Spleen (tissue), 11 donors: ENCODE data around the gene FCAMR. TPM values are rescaled to one million over a fixed set of nuclear protein-coding genes. Genes with fewer than 3 reads are reported as not detected.
A peak's percentile ranks its signal among the peaks of the same experiment; 100 is the strongest.

Source experiments
- DNase-seq: peaks from one replicate; pipeline ENCODE4 v3.0.0-alpha.2; 2020
- H3K27ac ChIP-seq, 8 donors: fragments of 200-600 bp; sonication (generic) in 7 of 8; 1 replicate in 4 of 8; 2 replicates in 4 of 8; pipeline versions ENCODE4 v1.5.0 to v1.8.0; 2016 to 2021; ENCODE audit warnings: inconsistent platforms in 4 of 8, mild to moderate bottlenecking in 4 of 8, moderate library complexity in 1 of 8
- H3K27me3 ChIP-seq, 7 donors: fragments of 200-600 bp; sonication (generic) in 6 of 7; replicated peaks in 1 of 7; 1 replicate in 4 of 7; 2 replicates in 3 of 7; pipeline versions ENCODE4 v1.5.0 to v1.8.0; 2016 to 2021; ENCODE audit warnings: inconsistent platforms in 3 of 7, mild to moderate bottlenecking in 1 of 7
- H3K36me3 ChIP-seq, 6 donors: fragments of 200-600 bp; sonication (generic) in 5 of 6; 1 replicate in 4 of 6; 2 replicates in 2 of 6; pipeline versions ENCODE4 v1.5.0 to v1.8.0; 2016 to 2021; ENCODE audit warnings: inconsistent platforms in 2 of 6
- H3K4me1 ChIP-seq, 6 donors: fragments of 200-600 bp; sonication (generic) in 5 of 6; 1 replicate in 3 of 6; 2 replicates in 3 of 6; pipeline versions ENCODE4 v1.5.0 to v1.8.0; 2016 to 2021; ENCODE audit warnings: inconsistent platforms in 3 of 6
- H3K4me3 ChIP-seq, 8 donors: fragments of 200-600 bp; sonication (generic) in 7 of 8; 1 replicate in 4 of 8; 2 replicates in 4 of 8; pipeline versions ENCODE4 v1.5.0 to v1.8.0; 2016 to 2021; ENCODE audit warnings: inconsistent platforms in 4 of 8, mild to moderate bottlenecking in 4 of 8, moderate library complexity in 2 of 8
- H3K9me3 ChIP-seq, 8 donors: fragments of 200-600 bp; sonication (generic) in 7 of 8; 1 replicate in 4 of 8; 2 replicates in 4 of 8; pipeline versions ENCODE4 v1.5.0 to v1.8.0; 2016 to 2021; ENCODE audit warnings: inconsistent platforms in 4 of 8
- CTCF ChIP-seq, 11 experiments: fragments of 200-600 bp in 7 of 11; fragments of 450-650 bp in 4 of 11; sonication (generic) in 4 of 11; IDR thresholded peaks in 8 of 11; conservative IDR thresholded peaks in 3 of 11; 1 replicate in 7 of 11; 2 replicates in 4 of 11; pipeline versions ENCODE4 v1.4.0 to v1.8.0; 2016 to 2021; ENCODE audit warnings: antibody characterized with exemption in 11 of 11, inconsistent platforms in 4 of 11, mild to moderate bottlenecking in 1 of 11
- POLR2A ChIP-seq, 3 donors: fragments of 450-650 bp; IDR thresholded peaks; one replicate each; pipeline ENCODE4 v1.5.1; 2017; ENCODE audit warnings: antibody characterized with exemption in 3 of 3, mild to moderate bottlenecking in 1 of 3
- POLR2AphosphoS5 ChIP-seq, 3 donors: sonication (generic); formaldehyde crosslinking; IDR thresholded peaks; one replicate each; pipeline ENCODE4 v1.5.1; 2017; ENCODE audit warnings: antibody characterized with exemption in 3 of 3
- WGBS, 5 donors: extraction: QIAGEN DNeasy Blood & Tissue Kit in 3 of 5; methylation state at CpG; one replicate each; pipeline versions ENCODE4 v1.1.5 to v1.1.7; 2013 to 2018; 5-methylcytosine and 5-hydroxymethylcytosine counted together
- intact Hi-C: fragments of 100-400 bp; cut with DNase I; formaldehyde crosslinking; loops from one replicate; pipeline ENCODE4 v1.15.0; 2023; ENCODE audit warnings: low total_unique reads
- polyA plus RNA-seq, 3 donors: library from polyadenylated mRNA; stranded (reverse); fragments of 200-250 nt; gene quantifications; one replicate each; pipeline ENCODE4 v1.2.1, GENCODE V29; 2013
- total RNA-seq, 7 donors: library from RNA; depleted of rRNA in 3 of 7; stranded (reverse); fragments of >200 nt in 3 of 7; fragmentation: NEBNext Ultra II Directional in 4 of 7; extraction: Animal tissue kit (Norgen Biotek cat#: 25700) in 4 of 7; gene quantifications; one replicate each; pipeline versions ENCODE4 v1.1.0 to v1.2.1, GENCODE V29; 2016 to 2021
- donor health status: healthy with polysubstance abuse.
- donor health status: DM: no; HTN: no; CAD: no; lungs with moderate emphysema.
- donor health status: DM: no; HTN: no; CAD: no.
- donor health status: Bipolar disorder and iron deficiency.
- donor health status: healthy.
- donor health status: DM: no; HTN: no; CAD: no.
- donor health status: DM: yes; HTN: yes; CAD: no.

Gene FCAMR
- total and polyA plus RNA-seq, 10 donors = 0.16 to 1.3 (median 0.38) TPM; not detected in 2

GRCh38 chr1:206933333-206933945 is 36.8 kb downstream of the FCAMR start:
- TF ChIP-seq CTCF (IDR thresholded peaks at IDR 0.05 in 8 of 11, conservative IDR thresholded peaks at IDR 0.05 in 3 of 11) (peak; percentile 49 to 90 (median 74)), POLR2A (IDR thresholded peaks at IDR 0.05) (no peak), POLR2AphosphoS5 (IDR thresholded peaks at IDR 0.05) (peak in 2 of 3 donors; percentile 37 to 65)
- Histone ChIP-seq H3K9me3 (no peaks in the 10 kb centered on the region), H3K27ac (peak overlapping the region in 3 of 8 donors; percentile 89 to 97 (median 95))

GRCh38 chr1:206932177-206932576 is 38.1 kb downstream of the FCAMR start:
- no peak for DNase-seq
- 69 to 87% (median 76%) methylated on average over 4 to 8 of the region's 8 CpGs for WGBS, 5 donors
- H3K36me3 ChIP-seq = no peaks in the 10 kb centered on the region

More at GRCh38 chr1:206933333-206933945, 36.8 kb downstream of the FCAMR start:
- intact Hi-C loops = no loop called here
- DNase-seq = peak; percentile 92
- H3K27me3 ChIP-seq = no peaks in the 10 kb centered on the region
- WGBS, 5 donors = 49 to 56% (median 54%) methylated on average over 8 of the region's 8 CpGs
- peaks cover 13 to 60% (median 41%) of the 10 kb centered on the region in 6 donors for H3K4me1 ChIP-seq
- no peak overlapping the region for H3K4me3 ChIP-seq
- H3K36me3 ChIP-seq = no peaks in the 10 kb centered on the region

GRCh38 chr1:206931709-206932108 is 38.6 kb downstream of the FCAMR start:
- Histone ChIP-seq H3K9me3 (no peaks in the 10 kb centered on the region), H3K4me1 (peaks cover 13 to 77% (median 44%) of the 10 kb centered on the region in 6 donors), H3K36me3 (no peaks in the 10 kb centered on the region), H3K4me3 (no peak overlapping the region), H3K27me3 (no peaks in the 10 kb centered on the region), H3K27ac (peak overlapping the region in 7 of 8 donors; percentile 72 to 97 (median 89))
- 84 to 92% (median 86%) methylated on average over 5 to 6 of the region's 6 CpGs for WGBS, 5 donors
- TF ChIP-seq POLR2AphosphoS5 (IDR thresholded peaks at IDR 0.05) (no peak), POLR2A (IDR thresholded peaks at IDR 0.05) (no peak), CTCF (IDR thresholded peaks at IDR 0.05 in 8 of 11, conservative IDR thresholded peaks at IDR 0.05 in 3 of 11) (no peak)
- no peak for DNase-seq
- intact Hi-C loops = no loop called here

More at GRCh38 chr1:206932177-206932576, 38.1 kb downstream of the FCAMR start:
- Histone ChIP-seq H3K27me3 (no peaks in the 10 kb centered on the region), H3K27ac (peak overlapping the region in 5 of 8 donors; percentile 3 to 97 (median 91)), H3K9me3 (no peaks in the 10 kb centered on the region), H3K4me3 (no peak overlapping the region), H3K4me1 (peaks cover 13 to 73% (median 43%) of the 10 kb centered on the region in 6 donors)
- intact Hi-C loops = no loop called here
- TF ChIP-seq CTCF (IDR thresholded peaks at IDR 0.05 in 8 of 11, conservative IDR thresholded peaks at IDR 0.05 in 3 of 11) (no peak), POLR2AphosphoS5 (IDR thresholded peaks at IDR 0.05) (no peak), POLR2A (IDR thresholded peaks at IDR 0.05) (no peak)

GRCh38 chr1:206930210-206930798 is 40.0 kb downstream of the FCAMR start:
- intact Hi-C loops = no loop called here
- Histone ChIP-seq H3K27me3 (no peaks in the 10 kb centered on the region), H3K27ac (peak overlapping the region; percentile 68 to 97 (median 86)), H3K4me1 (peaks cover 17 to 87% (median 51%) of the 10 kb centered on the region in 6 donors), H3K9me3 (no peaks in the 10 kb centered on the region), H3K4me3 (peak overlapping the region in 1 of 8 donors; percentile 39), H3K36me3 (no peaks in the 10 kb centered on the region)
- DNase-seq = peak; percentile 91
- TF ChIP-seq CTCF (IDR thresholded peaks at IDR 0.05 in 8 of 11, conservative IDR thresholded peaks at IDR 0.05 in 3 of 11) = peak in 1 of 11 experiments; percentile 10
- TF ChIP-seq POLR2AphosphoS5 (IDR thresholded peaks at IDR 0.05) = peak; percentile 82 to 94 (median 86)
- peak; percentile 14 to 57 (median 20) for TF ChIP-seq POLR2A (IDR thresholded peaks at IDR 0.05)
- 27 to 52% (median 36%) methylated on average over 17 of the region's 17 CpGs for WGBS, 5 donors
